K562 (cell line): ENCODE measurements around the gene PLA2G4F. TPM values are rescaled to one million over a fixed set of nuclear protein-coding genes. Genes with fewer than 3 reads are reported as not detected.

Experiments used
- ATAC-seq: fragments of 200-7000 bp; cut with Tn5 transposase; 3 replicates; pipeline ENCODE4 v1.9.1; 2020; ENCODE audit warnings: moderate library complexity
- BruUV-seq: library from RNA; stranded (reverse); fragments of 400-500 nt; replicated peaks from 2 replicates; lab custom pipeline; 2021; lab: Mats Ljungman, UMichigan
- CTCF ChIA-PET: fragments of 300-600 bp; formaldehyde crosslinking; extraction: SDS; loops from one replicate; lab custom pipeline; 2021; ENCODE audit warnings: low intra/inter-chr PET ratio; lab: Yijun Ruan, JAX
- POLR2A ChIA-PET: fragments of 300-600, 350-650 bp; sonication (Branson Sonifier 250); formaldehyde crosslinking; extraction: SDS; loops from one replicate; lab custom pipeline; 2021; ENCODE audit warnings: antibody characterized with exemption, inconsistent platforms; lab: Yijun Ruan, JAX
- DNase-seq, 4 experiments: peaks; one replicate each; pipeline versions ENCODE4 v3.0.0 to v3.0.0-alpha.2; 2011 to 2018; ENCODE audit warnings: low spot score in 3 of 4, mixed read lengths in 3 of 4; ENCODE audit errors: extremely low read depth in 1 of 4
- FAIRE-seq: peaks from 2 replicates; lab custom pipeline; 2011; peaks lifted over from hg19 to GRCh38; lab: Jason Lieb, UNC
- H2AFZ ChIP-seq: 2 replicates; pipeline ENCODE4 v1.6.0; 2011; ENCODE audit warnings: low read depth, low read length, control low read depth, inconsistent platforms
- H3K27ac ChIP-seq: fragments of 200-600 bp; 3 replicates; pipeline ENCODE4 v1.8.0; 2011; ENCODE audit warnings: low read depth, mild to moderate bottlenecking, control low read depth, inconsistent platforms, low read length, moderate library complexity, mixed read lengths; ENCODE audit errors: extremely low read depth
- H3K27me3 ChIP-seq, 2 experiments: fragments of 300-600 bp in 1 of 2; 2 replicates in 1 of 2; 3 replicates in 1 of 2; pipeline versions ENCODE4 v1.6.0 to v1.8.0; 2011; ENCODE audit warnings: inconsistent platforms in 2 of 2, low read length in 2 of 2, mild to moderate bottlenecking in 1 of 2, mixed read lengths in 1 of 2, moderate library complexity in 1 of 2; ENCODE audit not compliant: control insufficient read depth in 2 of 2, insufficient read depth in 2 of 2
- H3K36me3 ChIP-seq: fragments of 300-600 bp; 3 replicates; pipeline ENCODE4 v1.8.0; 2011; ENCODE audit warnings: mild to moderate bottlenecking, low read length, inconsistent platforms; ENCODE audit not compliant: control insufficient read depth, insufficient read depth
- H3K4me1 ChIP-seq, 2 experiments: fragments of 200-600 bp in 1 of 2; replicated peaks in 1 of 2; 2 replicates in 1 of 2; 3 replicates in 1 of 2; pipeline versions ENCODE4 v1.5.1 to v1.8.0; 2011; ENCODE audit warnings: inconsistent platforms in 2 of 2, low read length in 2 of 2, mild to moderate bottlenecking in 1 of 2, mixed read lengths in 1 of 2, moderate library complexity in 1 of 2; ENCODE audit not compliant: control insufficient read depth in 2 of 2, insufficient read depth in 2 of 2
- H3K4me2 ChIP-seq: 2 replicates; pipeline ENCODE4 v1.6.1; 2011; ENCODE audit warnings: low read length, control low read depth, inconsistent platforms, mixed read lengths; ENCODE audit not compliant: insufficient read depth
- H3K4me3 ChIP-seq: fragments of 200-600 bp; sonication (generic), shearing (Covaris generic); 2 replicates; pipeline ENCODE4 v1.5.1; 2016; ENCODE audit warnings: control low read depth, inconsistent platforms
- H3K79me2 ChIP-seq: fragments of 200-600 bp; 3 replicates; pipeline ENCODE4 v1.8.0; 2011; ENCODE audit warnings: low read length, inconsistent platforms; ENCODE audit not compliant: control insufficient read depth, insufficient read depth
- H3K9ac ChIP-seq, 2 experiments: 2 replicates each; pipeline versions ENCODE4 v1.6.0 to v1.6.1; 2011; ENCODE audit warnings: low read depth in 2 of 2, low read length in 2 of 2, control low read depth in 1 of 2, inconsistent platforms in 1 of 2, mild to moderate bottlenecking in 1 of 2, mixed read lengths in 1 of 2; ENCODE audit not compliant: insufficient read depth in 1 of 2
- H3K9me1 ChIP-seq: one replicate; pipeline ENCODE4 v1.6.0; 2011; ENCODE audit warnings: inconsistent platforms, mild to moderate bottlenecking, low read length, moderate library complexity; ENCODE audit not compliant: control insufficient read depth, insufficient read depth
- H3K9me3 ChIP-seq: replicated peaks from 2 replicates; pipeline ENCODE4 v1.5.1; 2011; ENCODE audit warnings: low read depth, low read length, inconsistent platforms; ENCODE audit not compliant: control insufficient read depth, insufficient read depth
- H4K20me1 ChIP-seq: replicated peaks from 2 replicates; pipeline ENCODE4 v1.6.1; 2011; ENCODE audit warnings: low read length, inconsistent platforms, mixed read lengths; ENCODE audit not compliant: control insufficient read depth, insufficient read depth
- GABPA ChIP-seq: fragments of 200-800 bp; sonication (Bioruptor generic); conservative IDR thresholded peaks from 2 replicates; pipeline ENCODE4 v1.6.1; 2016; ENCODE audit warnings: low read depth, missing genetic modification characterization, missing compliant biosample characterization
- NR2C2 ChIP-seq, 2 experiments: fragments of 200-800 bp in 1 of 2; sonication (Bioruptor generic) in 1 of 2; sonication (generic) in 1 of 2; formaldehyde crosslinking in 1 of 2; IDR thresholded peaks; 2 replicates each; pipeline versions ENCODE4 v1.6.1 to v1.8.0; 2016 to 2022; ENCODE audit warnings: mild to moderate bottlenecking in 1 of 2, missing compliant biosample characterization in 1 of 2, missing genetic modification characterization in 1 of 2, missing genetic modification reagents in 1 of 2
- PRPF4 ChIP-seq: fragments of 200-400 bp; formaldehyde crosslinking; IDR thresholded peaks from one replicate; pipeline ENCODE4 v1.6.1; 2017; ENCODE audit warnings: low read length, low read depth, mild to moderate bottlenecking; ENCODE audit not compliant: insufficient read depth, poor library complexity, severe bottlenecking
- SREBF1 ChIP-seq: fragments of 150-350 bp; IDR thresholded peaks from 2 replicates; pipeline ENCODE4 v1.6.1; 2014; ENCODE audit warnings: antibody characterized with exemption, low read depth, low read length, borderline replicate concordance
- WGBS: fragments of 100-300 bp; shearing (Covaris generic); methylation state at CpG from one replicate; pipeline ENCODE4 v1.1.6; 2016; ENCODE audit warnings: low coverage, mixed read lengths; ENCODE audit not compliant: insufficient coverage; ENCODE audit errors: missing lambda C conversion rate; 5-methylcytosine and 5-hydroxymethylcytosine counted together
- in situ Hi-C: fragments of 300-500 bp; cut with MboI; formaldehyde crosslinking; loops from 4 replicates; pipeline ENCODE4 v1.15.0; 2018; ENCODE audit warnings: inconsistent platforms, mixed read lengths
- intact Hi-C: fragments of 100-400 bp; cut with micrococcal nuclease; formaldehyde crosslinking; loops from 2 replicates; pipeline ENCODE4 v1.14.2; 2022
- polyA plus RNA-seq, 8 experiments: library from polyadenylated mRNA; depleted of rRNA in 4 of 8; stranded (reverse) in 5 of 8; unstranded in 3 of 8; fragments of >200 nt; fragmentation: Nextera tagmentation in 2 of 8; fragmentation: Illumina TruSeq in 1 of 8; extraction: Ambion mirVana in 2 of 8; extraction: Trizol in 1 of 8; gene quantifications; 2 replicates each; pipeline versions ENCODE4 v1.2.1 to v1.2.3, GENCODE V29; 2011 to 2014; ENCODE audit warnings: inconsistent platforms in 1 of 8, missing spikeins in 1 of 8
- total RNA-seq, 7 experiments: library from RNA; depleted of rRNA in 6 of 7; stranded (reverse); fragments of >200 nt in 6 of 7; fragmentation: Illumina TruSeq in 2 of 7; extraction: Trizol in 2 of 7; gene quantifications; 2 replicates each; pipeline versions ENCODE4 v1.2.1 to v1.2.3, GENCODE V29; 2011 to 2021; ENCODE audit warnings: low replicate concordance in 1 of 7
- TF ChIP-seq, protein P1 (sequence below): fragments of 250-450 bp; sonication (Bioruptor Pico); IDR thresholded peaks from 2 replicates; pipeline ENCODE4 v1.5.0; 2020; ENCODE audit warnings: mild to moderate bottlenecking, borderline replicate concordance

PLA2G4F gene
- total and polyA plus RNA-seq, 9 of the 15 experiments (the other 6 are each of a cell fraction or from before 2014, with no cell fraction given): 0.02 TPM; not detected in 8

DNA sequence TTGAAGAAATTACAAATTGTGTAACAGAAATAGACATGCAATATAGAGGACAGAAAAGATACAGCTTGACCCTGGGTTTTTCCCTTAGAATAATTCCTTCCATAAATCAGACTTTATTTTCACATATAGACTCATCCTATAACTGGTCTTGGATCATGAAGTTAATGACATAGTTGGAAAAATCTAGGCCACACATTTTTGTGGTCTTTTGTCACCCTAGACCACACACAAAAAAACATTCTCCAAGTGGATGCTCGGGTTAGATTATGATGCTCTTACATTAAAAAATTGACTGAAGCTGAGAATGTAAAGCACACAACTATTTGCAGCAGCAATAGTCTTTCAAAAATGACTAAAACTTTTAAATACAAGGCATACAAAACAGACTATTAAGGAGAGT, 54.6 kb downstream of the PLA2G4F start (continued):
- no peak for TF ChIP-seq PRPF4

DNA sequence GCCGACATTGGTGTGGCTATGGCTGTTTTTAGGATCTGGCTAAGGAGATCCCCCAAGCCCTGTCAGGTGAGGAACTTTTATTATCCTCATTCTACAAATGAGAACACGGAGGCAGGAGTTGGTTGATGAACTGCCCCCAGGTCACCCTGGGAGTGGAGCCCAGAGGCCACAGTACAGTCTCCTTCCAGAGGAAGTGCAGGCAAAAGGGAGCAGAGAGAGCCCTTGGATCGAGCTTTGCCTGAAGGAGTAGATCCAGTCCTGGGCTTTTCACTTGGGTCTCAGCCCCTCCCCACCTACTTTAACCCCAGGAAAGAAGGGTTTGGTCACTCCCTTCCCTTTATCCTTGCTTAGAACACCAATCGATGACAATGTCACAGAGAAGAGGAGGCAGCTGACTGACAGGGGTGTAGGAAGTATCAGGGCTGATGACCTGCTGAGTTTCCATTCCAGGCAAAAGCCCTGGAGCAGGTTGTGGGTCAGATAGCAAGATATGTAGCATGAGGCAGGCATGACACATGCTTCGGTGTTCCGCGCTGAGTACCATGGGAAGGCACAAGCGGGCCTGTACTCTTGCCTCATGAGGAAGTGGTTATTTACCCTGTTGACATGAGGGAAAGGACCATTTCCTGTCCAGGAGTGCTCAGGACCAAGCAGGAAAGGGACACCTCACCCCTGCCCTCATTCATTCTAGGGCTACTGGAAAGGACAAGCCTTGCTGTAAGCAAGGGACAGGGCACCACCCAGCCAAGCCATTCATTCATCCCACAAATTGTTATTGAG, 56.2 kb downstream of the PLA2G4F start:
- intact Hi-C loops: no loop called here
- in situ Hi-C loops: no loop called here
- H3K4me2 ChIP-seq: no peak overlapping the region
- peak; percentile 29 for FAIRE-seq
- ChIA-PET CTCF (interaction anchor here (0.9 kb wide), 1 partner anchor 33 kb away, joined by 3 read pairs; no protein-coding TSS in a partner anchor), POLR2A (interaction anchor here (0.6 kb wide), 1 partner anchor 11 kb away, joined by 3 read pairs; no protein-coding TSS in a partner anchor)
- no peak overlapping the region for H3K27ac ChIP-seq
- no peaks in the 10 kb centered on the region for H3K79me2 ChIP-seq
- no peak overlapping the region for H3K9ac ChIP-seq
- BruUV-seq: no TSS peak
- H3K9me1 ChIP-seq: no peaks in the 10 kb centered on the region
- DNase-seq: no peak
- H3K4me3 ChIP-seq: no peak overlapping the region
- H3K9me3 ChIP-seq: no peaks in the 10 kb centered on the region
- H2AFZ ChIP-seq: peak overlapping the region; percentile 2; the same call in 1 of the 2 replicates
- ATAC-seq: no peak
- H3K27me3 ChIP-seq: peaks cover 28 to 44% of the 10 kb centered on the region in 2 experiments
- no peaks in the 10 kb centered on the region for H3K36me3 ChIP-seq
- WGBS: 24% methylated on average over 8 of the region's 8 CpGs
- H3K4me1 ChIP-seq: no peaks in the 10 kb centered on the region; a peak in 1 of 5 replicates
- no peaks in the 10 kb centered on the region for H4K20me1 ChIP-seq
- TF ChIP-seq, protein P1, sequence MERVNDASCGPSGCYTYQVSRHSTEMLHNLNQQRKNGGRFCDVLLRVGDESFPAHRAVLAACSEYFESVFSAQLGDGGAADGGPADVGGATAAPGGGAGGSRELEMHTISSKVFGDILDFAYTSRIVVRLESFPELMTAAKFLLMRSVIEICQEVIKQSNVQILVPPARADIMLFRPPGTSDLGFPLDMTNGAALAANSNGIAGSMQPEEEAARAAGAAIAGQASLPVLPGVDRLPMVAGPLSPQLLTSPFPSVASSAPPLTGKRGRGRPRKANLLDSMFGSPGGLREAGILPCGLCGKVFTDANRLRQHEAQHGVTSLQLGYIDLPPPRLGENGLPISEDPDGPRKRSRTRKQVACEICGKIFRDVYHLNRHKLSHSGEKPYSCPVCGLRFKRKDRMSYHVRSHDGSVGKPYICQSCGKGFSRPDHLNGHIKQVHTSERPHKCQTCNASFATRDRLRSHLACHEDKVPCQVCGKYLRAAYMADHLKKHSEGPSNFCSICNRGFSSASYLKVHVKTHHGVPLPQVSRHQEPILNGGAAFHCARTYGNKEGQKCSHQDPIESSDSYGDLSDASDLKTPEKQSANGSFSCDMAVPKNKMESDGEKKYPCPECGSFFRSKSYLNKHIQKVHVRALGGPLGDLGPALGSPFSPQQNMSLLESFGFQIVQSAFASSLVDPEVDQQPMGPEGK (CRISPR knock-in tag): no peak
- TF ChIP-seq NR2C2 (CRISPR knock-in tag; IDR thresholded peaks at IDR 0.05): no peak
- TF ChIP-seq NR2C2 (tag; IDR thresholded peaks at IDR 0.05): peak; percentile 25; the same call in 1 of the 2 replicates
- TF ChIP-seq SREBF1: no peak
- TF ChIP-seq GABPA (tag): peak; percentile 66
